ENCODE results near the gene MYL2. TPM values are rescaled to one million over a fixed set of nuclear protein-coding genes. Genes with fewer than 3 reads are reported as not detected.

The MYL2 gene
- total and polyA plus RNA-seq, 12 donors: 9,270 to 56,186 (median 26,130) TPM

GRCh38 chr12:110908377-110909152 is 11.8 kb downstream of the MYL2 start:
- intact Hi-C loops (cut with DNase I): no loop called here
- no peaks in the 10 kb centered on the region for H3K9me3 ChIP-seq
- H3K27me3 ChIP-seq: no peaks in the 10 kb centered on the region
- H3K4me3 ChIP-seq: no peak overlapping the region
- peaks cover 0 to 38% (median 0%) of the 10 kb centered on the region in 9 donors for H3K36me3 ChIP-seq
- DNase-seq: peak in 1 of 2 donors; percentile 37
- TF ChIP-seq CTCF (IDR thresholded peaks at IDR 0.05): no peak
- 36 to 48% methylated on average over 14 of the region's 14 CpGs for WGBS, 2 donors
- H3K4me1 ChIP-seq: no peaks in the 10 kb centered on the region
- peak; percentile 13 to 60 (median 44) for ATAC-seq
- H3K27ac ChIP-seq: peak overlapping the region in 5 of 10 donors; percentile 42 to 53 (median 46)

DNA sequence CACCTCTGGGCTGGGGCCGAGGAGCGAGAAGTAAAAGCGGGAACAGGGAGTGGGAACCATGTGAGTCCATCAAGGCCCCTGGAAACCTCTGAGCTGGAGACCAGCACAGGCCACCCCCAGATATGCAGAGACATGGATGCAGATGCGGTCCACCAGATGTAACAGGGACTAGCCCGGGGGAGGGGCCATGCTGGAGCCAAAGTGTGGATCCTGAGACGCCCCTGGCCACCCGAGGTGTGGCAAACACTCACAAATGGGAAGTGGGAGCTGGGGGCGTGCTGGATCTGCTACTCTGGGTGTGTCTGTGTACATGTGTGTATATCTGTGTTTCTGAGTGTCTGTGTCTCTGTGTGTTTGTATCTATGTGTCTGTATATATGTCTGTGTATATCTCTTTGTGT is 12.8 kb downstream of the MYL2 start:
- Histone ChIP-seq H3K27ac (peak overlapping the region in 2 of 10 donors; percentile 12 to 23), H3K36me3 (peaks cover 0 to 28% (median 0%) of the 10 kb centered on the region in 9 donors), H3K4me1 (no peaks in the 10 kb centered on the region), H3K27me3 (no peaks in the 10 kb centered on the region), H3K9me3 (no peaks in the 10 kb centered on the region), H3K4me3 (no peak overlapping the region)
- DNase-seq (no peak), ATAC-seq (peak; percentile 11 to 31 (median 20))
- WGBS, 2 donors: 42 to 43% methylated on average over 8 of the region's 8 CpGs
- TF ChIP-seq CTCF (IDR thresholded peaks at IDR 0.05): no peak
- intact Hi-C loops (cut with DNase I): no loop called here

- WGBS, 2 donors: 56 to 59% methylated on average over 4 of the region's 4 CpGs
- Histone ChIP-seq H3K36me3 (peaks cover 0 to 23% (median 0%) of the 10 kb centered on the region in 9 donors), H3K4me1 (no peaks in the 10 kb centered on the region), H3K27me3 (no peaks in the 10 kb centered on the region), H3K27ac (peak overlapping the region in 1 of 10 donors; percentile 12), H3K4me3 (no peak overlapping the region), H3K9me3 (no peaks in the 10 kb centered on the region)
- no peak for TF ChIP-seq CTCF (IDR thresholded peaks at IDR 0.05)
- intact Hi-C loops (cut with DNase I): no loop called here
- no peak for DNase-seq
- ATAC-seq: peak in 4 of 8 donors; percentile 0 to 7 (median 4)
Measured at GRCh38 chr12:110906985-110907384, 13.4 kb downstream of the MYL2 start.

- Histone ChIP-seq H3K4me3 (no peak overlapping the region), H3K27ac (no peak overlapping the region), H3K4me1 (no peaks in the 10 kb centered on the region), H3K36me3 (peaks cover 0 to 18% (median 0%) of the 10 kb centered on the region in 9 donors), H3K27me3 (no peaks in the 10 kb centered on the region), H3K9me3 (no peaks in the 10 kb centered on the region)
- no peak for TF ChIP-seq CTCF (IDR thresholded peaks at IDR 0.05)
- 58 to 59% methylated on average over 5 of the region's 5 CpGs for WGBS, 2 donors
- intact Hi-C loops (cut with DNase I): no loop called here
- DNase-seq (no peak), ATAC-seq (peak in 1 of 8 donors; percentile 4)
Measured at GRCh38 chr12:110906516-110906915, 13.9 kb downstream of the MYL2 start.
